GM19438 (cell line): ENCODE measurements around the gene DCP1B.
A peak's percentile ranks its signal among the peaks of the same experiment; 100 is the strongest.

Source experiments
- ATAC-seq: cut with Tn5 transposase; IDR thresholded peaks from one replicate; pipeline ENCODE4 v1.9.1; 2021; ENCODE audit warnings: low read depth; ENCODE audit not compliant: unreplicated experiment

The DCP1B gene

DNA sequence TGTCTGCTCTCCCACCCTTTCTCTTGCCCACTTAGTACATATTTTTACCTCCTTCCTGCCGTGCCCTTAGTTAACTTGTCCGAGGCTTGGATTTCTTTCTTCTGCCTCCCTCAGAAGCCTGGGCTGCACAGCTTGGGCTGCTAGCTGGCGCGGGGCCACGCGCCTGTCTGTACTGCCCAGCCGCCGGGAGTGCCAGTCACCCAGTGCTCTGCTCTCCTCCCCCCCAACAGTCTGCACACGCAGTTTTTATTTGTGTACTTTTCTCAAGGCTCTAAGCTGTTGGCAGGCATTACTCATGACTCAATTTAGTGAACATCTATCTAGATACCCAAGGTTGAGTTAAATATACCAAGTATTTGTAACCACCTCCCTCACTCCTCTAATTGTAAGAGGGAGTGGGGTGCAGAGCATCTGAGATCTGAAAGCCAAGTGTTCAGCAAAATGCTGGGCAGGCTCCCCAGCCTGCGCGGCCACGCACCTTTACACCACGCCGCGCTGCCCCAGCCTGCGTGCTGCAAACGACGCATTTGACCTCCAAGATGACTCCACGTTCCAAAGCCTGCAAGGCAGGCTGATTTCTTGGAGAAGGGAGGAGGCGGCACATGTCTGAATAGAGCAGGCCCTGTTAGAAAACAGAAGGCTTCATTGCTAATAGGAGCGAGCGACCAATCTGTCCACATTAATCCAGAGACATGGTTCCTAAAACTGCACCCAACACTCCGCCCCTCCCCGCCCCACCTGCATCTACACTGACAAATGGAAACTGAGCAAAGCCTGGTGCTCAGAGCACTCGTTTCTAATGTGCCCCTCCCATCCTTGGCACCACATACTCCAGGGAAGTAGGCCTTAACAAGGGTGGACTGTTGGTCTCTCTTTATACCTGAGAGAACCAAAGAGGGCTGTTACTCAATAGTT lies 67.6 kb downstream of the DCP1B start:
- ATAC-seq: no peak

DNA sequence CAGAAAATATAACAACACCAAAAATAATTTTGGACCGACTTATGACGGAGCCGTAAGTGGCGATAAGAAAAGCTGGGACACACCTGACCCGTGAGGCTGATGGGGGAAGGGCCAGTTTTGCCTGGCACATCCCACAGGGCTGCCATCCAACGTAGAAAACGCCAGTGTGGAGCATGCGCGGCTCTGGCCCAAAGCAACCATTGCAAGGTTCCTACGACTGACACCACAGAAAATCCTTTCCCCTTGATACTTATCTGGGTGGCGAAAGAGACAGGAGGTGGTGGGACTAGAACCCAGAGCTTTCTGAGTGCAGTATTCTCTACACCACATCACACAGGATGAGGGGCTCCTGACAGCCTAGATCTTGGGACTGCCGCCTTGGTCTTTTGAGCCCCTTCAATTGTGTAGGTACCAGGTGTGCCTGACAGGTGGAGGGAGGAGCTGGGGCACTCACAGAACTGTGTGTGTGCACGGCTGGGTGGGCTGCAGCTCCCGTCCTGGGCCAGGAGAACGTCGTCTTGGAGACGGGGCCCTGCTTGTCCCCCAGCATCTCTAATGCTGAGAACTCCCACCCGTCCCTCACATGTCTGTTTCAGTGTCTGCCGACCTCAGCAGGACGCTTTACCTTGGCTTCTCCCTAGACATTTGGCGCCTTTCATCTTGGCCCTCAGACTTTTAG lies 68.4 kb downstream of the DCP1B start:
- ATAC-seq: no peak

DNA sequence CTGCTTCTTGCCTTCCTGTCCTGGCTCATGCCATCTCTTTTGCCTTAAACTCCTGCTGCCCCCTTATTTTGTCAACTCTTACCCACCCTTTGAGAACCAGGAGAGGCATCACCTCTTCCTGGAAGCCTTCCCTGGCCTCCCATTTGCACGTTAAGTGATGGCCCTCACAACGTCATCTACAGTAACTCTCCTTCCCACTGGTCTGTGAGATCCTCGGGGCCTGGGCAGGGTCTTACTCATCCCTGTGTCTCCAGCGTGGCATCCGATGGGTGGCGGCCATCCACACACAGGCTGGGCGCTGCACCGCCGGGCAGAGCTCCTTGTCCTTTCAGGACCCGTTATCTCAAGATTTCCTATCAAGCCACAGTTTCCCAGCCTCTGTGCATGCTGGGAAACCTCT lies 69.0 kb downstream of the DCP1B start:
- ATAC-seq: no peak

DNA sequence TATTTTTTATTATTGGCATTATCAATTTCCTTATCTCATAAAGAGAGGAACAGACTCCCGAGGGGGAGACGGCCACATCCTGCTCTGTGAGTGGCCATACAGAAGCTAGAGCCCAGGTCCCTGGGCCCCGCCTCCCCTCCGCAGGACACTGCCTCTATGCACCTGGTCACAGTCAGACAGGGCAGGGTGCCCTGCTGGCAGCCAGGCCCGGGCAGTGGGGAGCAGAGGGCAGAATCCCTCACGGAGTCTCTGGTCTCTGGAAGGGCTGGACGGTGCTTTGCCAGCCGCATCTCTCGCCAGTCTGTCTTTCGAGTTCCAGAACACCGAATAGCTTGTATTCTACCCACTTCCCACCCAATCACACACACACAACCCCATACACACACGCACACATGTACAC lies 69.4 kb downstream of the DCP1B start:
- ATAC-seq: no peak

DNA sequence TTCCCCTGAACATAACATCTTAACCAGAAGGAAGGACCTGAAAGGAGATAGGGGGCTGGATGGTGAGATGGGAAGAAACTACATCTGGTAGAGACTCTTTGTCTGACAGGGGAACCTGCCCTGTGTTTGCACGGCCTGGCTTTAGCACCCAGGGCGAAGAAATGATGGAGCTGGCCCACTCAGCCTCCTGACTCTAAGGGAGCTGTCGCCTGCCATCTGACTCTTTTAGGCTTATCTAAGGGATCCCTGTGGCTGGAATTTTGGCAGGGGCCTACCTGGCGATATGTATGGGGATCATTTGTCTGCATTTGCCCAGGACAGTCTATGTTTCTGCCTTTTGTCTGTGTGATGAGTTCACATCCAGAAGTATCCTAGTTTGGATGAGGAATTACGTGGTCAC lies 70.2 kb downstream of the DCP1B start:
- no peak for ATAC-seq

DNA sequence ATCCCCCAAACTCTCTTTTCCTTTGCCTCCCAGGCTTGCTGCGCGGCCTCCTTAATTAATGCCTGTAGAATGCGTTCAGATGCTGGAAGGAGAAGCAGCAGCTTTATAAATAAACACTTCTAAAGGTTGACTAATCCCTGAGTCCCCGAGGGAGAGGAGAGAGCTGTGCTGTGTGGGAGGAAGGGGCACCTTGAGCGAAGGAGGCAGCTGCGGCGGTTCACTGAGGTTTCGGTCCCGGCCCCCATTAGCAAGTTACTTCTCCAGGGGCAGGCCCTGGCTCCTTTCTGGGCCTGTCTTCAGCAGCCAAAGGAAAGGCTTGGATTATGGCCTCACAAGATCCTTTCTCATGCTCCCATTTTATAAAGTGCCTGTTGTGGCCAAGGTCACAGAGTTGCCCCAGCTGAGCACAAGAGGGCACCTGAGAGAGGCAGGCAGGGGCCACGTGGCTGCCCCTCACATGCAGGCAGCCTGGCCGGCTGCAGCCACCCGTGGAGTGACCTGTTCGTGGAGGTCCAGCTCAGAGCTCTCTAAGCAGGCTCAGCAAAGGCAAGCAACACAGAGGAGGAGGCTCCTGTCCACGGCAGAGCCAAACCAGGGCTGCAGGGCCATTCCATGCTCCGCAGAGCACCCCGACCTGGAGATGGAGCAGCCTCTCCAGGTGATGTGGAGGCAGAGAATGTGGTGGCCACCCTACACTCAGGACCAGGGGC lies 70.8 kb downstream of the DCP1B start:
- no peak for ATAC-seq

DNA sequence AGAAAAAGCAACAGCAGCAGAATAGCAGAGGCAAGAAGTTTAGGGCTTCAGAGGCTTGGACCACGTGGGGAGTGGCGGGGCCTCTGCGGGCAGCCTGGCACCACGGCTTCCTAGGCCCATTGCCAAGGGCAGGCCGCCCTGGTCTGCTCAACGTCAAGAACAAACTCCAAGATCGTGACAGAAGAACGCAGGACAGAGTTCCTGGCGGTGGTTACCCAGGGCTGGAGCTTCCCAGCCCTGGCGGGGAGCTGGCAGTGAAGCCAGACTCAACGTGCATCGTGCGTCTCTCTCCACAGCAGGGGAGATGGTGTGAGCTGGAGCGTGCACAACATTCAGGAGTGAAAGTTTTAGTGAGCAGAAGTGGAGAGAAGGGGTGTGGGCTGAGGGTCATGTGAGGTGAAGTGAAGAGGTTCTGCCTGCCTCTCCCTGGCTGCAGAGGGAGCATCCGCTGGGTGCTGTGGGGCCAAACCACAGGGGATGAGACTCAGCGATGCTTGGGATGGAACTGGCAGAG lies 71.9 kb downstream of the DCP1B start:
- peak; percentile 53 for ATAC-seq

DNA sequence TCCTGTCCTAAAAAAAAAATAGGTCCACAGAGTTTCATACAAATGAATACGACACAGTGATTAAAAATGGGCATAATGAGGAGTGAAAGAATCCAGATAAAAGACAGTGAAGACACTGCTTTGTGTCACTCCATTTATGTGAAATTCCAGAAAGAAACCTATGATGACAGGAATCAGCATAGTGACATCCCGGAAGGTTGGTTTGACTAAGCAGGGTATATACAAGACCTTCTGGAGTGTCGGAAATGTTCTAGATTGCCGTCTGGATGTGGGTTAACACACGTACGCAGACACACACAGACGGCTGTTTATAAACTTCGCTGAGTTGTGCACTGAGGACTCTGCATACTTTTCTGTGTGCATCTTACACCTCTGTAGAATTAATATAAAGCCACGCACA lies 72.6 kb downstream of the DCP1B start:
- ATAC-seq: no peak

DNA sequence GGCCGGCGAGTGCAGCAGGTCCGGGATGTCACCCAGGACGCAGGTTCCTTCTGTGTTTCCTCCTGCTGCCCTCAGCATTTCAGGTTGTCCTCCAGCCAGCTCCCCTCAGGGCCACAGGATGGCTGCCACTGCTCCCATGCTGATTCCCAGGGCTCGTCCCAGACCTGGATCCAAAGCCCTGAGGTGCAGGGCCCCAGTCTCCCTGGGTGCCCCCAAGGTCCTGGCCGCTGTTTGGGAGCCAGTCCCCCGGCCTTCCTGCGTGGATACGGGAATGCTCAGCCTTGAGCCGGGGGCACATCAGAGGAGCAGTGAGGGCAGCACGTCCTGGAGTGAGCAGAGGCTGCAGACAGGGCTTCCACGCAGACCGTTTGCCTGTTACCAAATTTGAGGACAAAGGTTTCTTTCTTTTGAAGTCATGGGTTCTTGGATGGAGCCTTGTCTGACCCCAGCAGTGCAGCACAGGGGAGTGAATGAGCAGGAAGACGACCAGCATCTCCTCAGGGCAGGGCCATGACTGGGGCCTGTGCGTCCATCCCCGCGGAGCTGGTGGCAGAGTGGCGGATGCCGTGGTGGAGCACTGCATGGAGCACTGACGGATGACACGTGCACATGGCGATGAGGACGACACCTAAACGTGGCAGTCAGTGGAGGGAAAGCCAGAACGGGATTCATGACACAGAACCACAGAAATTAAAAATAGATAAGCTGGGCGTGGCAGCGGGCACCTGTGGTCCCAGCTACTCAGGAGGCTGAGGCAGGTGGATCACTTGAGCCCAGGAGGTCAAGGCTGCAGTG lies 73.3 kb downstream of the DCP1B start:
- ATAC-seq: no peak

DNA sequence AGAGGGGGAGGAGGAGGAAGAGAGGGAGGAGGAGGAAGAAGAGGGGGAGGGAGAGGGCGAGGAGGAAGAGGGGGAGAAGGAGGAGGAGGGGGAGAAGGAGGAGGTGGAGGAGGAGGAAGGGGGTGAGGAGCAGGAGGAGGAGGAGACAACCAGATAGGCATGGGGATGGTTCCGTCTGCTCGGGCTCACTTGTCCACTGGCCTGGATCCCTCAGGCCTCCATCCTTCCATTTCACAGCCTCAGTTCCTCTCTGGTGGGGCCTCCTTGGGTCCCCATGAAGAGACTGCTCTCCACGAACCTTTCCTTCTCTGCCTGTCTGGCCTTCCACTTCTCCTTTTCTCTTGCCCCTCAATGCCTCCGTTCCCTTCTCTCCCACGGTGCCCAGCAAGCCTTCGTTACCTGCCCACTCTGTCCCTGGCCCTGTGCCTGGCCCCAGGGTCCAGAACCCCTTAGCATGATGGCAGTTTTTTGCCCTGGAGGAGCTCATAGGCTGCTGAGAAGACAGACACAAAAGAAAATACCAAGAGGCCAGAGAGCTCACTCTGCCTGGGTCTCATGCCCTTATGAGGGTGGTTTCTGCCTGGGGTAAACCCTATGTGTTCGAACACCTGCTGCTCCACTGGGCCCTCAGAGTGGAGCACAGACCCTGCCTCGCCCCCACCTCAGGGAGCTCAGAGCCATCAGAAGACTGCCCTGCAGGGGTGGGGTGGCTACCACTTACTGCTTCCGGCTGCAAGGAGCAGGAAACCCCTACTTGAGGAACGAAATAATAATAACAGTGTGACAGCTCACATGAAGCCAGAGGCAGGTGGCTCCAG lies 74.1 kb downstream of the DCP1B start:
- ATAC-seq: no peak

DNA sequence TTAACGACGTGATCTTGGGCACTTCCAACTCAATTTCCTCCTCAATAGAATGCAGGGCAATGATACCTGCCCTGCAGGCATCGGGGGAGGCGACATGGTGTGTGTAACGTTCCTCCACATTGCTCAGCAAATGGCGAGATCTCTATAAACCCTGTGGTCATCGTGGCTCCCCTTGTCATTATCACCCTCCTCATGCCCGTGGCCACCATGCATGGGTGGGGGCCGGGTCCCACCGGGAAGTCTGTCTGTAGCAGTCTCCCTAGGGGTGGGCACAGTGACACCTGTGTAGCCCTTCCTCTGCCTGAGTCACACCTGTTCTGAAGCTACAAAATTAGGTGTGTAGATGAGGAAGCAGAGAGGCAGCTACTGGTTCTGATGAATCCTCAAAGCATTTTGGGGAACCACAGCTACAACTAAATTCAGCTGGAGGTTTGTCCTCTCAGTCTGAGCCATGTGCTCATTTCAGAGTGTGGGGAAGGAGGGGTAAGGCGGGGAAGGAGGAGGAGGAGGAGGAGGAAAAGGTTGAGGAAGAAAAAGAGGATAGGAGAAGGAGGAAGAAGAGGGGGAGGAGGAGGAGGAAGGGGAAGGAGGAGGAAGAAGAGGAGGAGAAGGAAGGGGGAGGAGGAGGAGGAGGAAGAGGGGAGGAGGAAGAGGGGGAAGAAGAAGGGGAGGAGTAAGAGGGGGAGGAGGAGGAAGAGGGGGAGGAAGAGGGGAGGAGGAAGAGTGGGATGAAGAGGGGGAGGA lies 74.8 kb downstream of the DCP1B start:
- ATAC-seq: no peak

DNA sequence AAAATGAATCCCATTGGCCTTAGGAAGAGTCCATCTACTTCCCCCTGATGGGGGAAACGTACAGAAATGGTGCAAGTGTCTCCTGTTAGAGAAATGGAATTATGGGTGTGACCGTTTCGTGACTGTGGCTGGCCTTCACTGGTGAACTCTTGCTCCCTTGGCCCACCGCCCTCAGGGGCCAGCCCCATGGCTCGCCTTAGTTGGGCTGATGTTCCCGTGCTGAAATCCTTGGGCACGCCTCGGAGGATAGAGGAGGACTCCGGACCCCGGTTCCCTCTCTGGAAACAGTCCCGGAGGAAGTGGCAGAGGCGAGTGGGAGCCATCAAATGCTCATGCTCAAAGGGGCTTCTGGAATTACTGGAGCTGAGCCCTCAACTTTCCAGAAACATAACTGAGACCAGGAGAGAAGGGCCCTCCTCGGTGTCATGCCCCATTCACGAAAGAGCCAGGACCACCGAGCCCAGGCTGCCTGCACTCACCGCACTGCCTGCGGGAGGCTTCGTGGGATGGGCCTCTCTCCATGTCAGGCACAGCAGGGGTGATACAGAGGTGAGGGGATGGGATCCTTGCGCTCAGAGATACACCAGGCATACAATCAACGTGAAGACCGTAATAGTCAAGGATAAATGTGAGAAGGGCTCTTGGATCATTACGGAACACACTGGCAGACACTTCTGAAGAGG lies 75.7 kb downstream of the DCP1B start:
- ATAC-seq: no peak

DNA sequence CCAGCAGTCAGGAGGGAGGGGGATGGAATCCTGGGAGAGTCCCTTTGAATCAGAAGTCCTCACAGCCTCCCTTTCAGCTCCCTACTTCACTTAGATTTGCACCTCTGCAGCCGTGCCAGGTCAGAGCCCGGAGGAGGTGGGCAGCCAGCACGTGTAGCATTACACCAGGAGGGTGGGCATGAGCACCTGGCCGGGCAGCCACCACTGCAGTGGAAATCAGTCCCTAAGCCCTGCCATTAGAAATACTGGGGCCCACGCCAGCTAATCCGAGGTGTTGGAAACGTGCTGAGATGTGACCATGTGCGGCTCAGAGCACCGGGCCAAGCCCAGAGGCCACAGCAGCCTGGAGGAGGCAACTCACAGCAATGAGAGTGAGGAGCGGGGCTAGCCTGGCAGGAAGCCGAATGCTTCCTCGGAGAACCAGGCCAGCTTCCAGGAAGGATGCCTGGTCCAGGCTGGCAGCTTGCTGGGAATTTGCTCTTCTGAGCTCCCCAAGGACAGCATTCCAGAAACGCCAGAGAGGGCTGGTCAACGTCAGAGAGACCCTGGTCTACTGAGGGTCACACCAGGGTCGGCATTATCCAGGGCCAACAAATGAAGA lies 76.4 kb downstream of the DCP1B start:
- no peak for ATAC-seq

DNA sequence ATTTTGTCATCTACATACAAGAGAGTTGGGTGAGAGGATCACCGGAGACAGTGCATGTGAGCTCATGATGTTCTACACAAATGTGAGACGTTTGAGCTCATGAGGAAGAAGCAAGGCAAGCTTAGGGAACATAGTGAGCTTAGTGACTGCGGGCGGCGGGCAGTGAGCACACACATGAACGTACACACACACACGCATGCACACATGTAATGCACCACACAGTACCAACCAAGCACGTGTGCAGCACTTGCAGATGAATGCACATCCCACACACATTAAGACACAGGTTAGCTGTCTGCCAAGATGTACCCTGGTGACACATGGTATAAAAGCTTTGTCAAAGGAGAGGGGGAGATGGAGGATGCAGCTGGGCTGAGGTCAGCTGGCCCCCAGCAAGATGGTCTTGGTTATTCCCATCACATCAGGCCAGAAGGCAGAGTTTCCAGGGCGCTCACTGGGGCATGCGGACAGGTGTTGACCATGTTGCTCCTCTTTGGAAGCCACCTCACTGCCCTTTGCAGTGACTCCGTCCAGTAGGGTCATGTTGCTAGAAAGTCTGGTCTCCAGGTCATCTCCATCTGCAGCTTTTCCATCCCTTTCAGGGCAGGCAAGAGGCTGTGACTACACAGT lies 77.1 kb downstream of the DCP1B start:
- ATAC-seq: no peak

DNA sequence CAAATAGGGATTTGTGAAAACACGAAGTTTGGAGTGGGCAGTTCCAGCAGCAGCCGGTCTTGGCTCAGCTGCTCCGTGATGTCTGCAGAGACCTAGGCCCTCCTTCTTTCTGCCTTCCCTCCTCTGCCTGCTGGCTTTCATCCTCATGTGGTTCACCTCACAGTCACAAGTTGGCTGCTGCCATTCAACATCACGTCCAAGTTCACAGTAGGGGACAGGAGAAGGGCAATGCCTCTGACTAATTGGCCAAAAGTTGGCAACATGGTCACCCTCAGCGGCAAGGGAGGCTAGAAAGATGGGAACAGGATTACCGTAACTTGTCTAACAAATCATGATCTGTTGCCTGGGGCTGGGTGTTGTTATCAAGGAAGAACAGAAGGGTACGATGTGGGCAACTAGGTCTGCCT lies 78.0 kb downstream of the DCP1B start:
- no peak for ATAC-seq

DNA sequence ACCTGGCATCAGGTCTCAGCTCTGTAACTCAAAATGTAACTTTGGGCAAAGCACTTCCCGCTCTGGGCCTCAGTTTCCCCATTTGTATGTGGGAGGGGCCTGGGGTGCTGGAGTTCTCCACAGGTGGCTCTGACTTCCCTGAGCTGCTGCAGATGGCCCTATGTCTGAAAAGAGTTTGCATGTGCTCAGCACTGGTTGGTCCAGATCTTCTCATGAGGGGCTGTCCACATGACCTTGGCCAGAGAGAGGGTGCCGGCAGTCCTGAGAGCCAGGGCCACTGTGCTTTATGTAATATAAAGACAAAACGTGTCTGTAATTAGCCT lies 78.6 kb downstream of the DCP1B start:
- ATAC-seq: no peak

DNA sequence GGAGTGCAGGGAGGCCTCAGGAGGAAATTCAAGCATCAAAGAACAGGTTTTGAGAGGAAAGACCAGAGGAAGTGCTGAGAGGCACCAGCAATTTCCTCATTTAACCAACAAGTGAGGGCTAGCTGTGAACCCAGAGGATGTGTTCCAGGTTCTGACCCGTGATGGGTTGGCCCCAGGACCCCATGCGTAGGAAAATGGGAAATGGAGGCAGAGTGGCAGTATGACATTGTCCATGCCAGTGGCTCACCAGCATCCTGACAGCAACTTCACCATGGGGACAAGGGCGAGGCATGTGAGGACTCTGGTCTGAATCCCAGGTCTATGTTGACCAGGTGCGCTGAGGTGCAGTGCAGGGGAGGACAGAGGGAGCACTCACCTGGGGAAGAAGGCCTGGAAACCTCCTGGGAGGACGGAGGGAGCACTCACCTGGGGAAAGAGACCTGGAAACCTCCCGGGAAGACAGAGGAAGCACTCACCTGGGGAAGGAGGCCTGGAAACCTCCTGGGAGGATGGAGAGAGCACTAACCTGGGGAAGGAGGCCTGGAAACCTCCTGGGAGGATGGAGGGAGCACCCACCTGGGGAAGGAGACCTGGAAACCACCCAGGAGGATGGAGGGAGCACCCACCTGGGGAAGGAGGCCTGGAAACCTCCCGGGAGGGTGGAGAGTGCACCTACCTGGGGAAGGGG lies 79.1 kb downstream of the DCP1B start:
- no peak for ATAC-seq
